22Rv1 (cell line): Measurements from ENCODE around the gene CCNF.
"Not testable (repeated sequence)": the region's sequence is repeated elsewhere in the genome, so short reads cannot be mapped to it uniquely, and the experiment has no call there.

Source experiments
- H3K27ac ChIP-seq: fragments of 450-650 bp; 2 replicates; pipeline ENCODE4 v1.5.1; 2017
- CTCF ChIP-seq: fragments of 450-650 bp; IDR thresholded peaks from 2 replicates; pipeline ENCODE4 v1.5.1; 2017; ENCODE audit warnings: mild to moderate bottlenecking
- ZFX ChIP-seq: fragments of 450-650 bp; IDR thresholded peaks from 2 replicates; pipeline ENCODE4 v1.6.1; 2017; ENCODE audit warnings: antibody characterized with exemption, borderline replicate concordance

Gene CCNF

GRCh38 chr16:2474877-2475412, 45.7 kb downstream of the CCNF start, which contains the start of gene TBC1D24:
TBC1D24 (plus strand) TSS chr16:2475127; CDS start chr16:2496149, 21,022 bp downstream.
- no peak for TF ChIP-seq CTCF
- no peak for TF ChIP-seq ZFX
- peak within 1 kb of the TSS; percentile 95 for H3K27ac ChIP-seq

GRCh38 chr16:2475413-2476344, 46.4 kb downstream of the CCNF start:
- no peak for TF ChIP-seq ZFX
- no peak for TF ChIP-seq CTCF
- peak overlapping the region; percentile 95 for H3K27ac ChIP-seq

GRCh38 chr16:2476345-2476720, 47.1 kb downstream of the CCNF start:
- peak overlapping the region; percentile 95 for H3K27ac ChIP-seq
- TF ChIP-seq CTCF: no peak
- no peak for TF ChIP-seq ZFX

GRCh38 chr16:2476741-2477140, 47.5 kb downstream of the CCNF start:
- H3K27ac ChIP-seq: peak overlapping the region; percentile 95; the same call in 1 of the 2 replicates
- no peak for TF ChIP-seq ZFX
- no peak for TF ChIP-seq CTCF

GRCh38 chr16:2477327-2477726, 48.1 kb downstream of the CCNF start:
- TF ChIP-seq ZFX (no peak), CTCF (no peak)
- H3K27ac ChIP-seq: no peak overlapping the region

GRCh38 chr16:2478279-2478678, 49.0 kb downstream of the CCNF start:
- TF ChIP-seq CTCF (no peak), ZFX (no peak)

GRCh38 chr16:2479996-2480395, 50.7 kb downstream of the CCNF start:
- not testable (repeated sequence) for H3K27ac ChIP-seq

More at GRCh38 chr16:2478279-2478678, 49.0 kb downstream of the CCNF start:
- no peak overlapping the region for H3K27ac ChIP-seq
